Spleen (tissue), 7 donors: ENCODE data around the gene ARHGEF5.

Source experiments
- POLR2AphosphoS5 ChIP-seq, 3 donors: sonication (generic); formaldehyde crosslinking; IDR thresholded peaks; one replicate each; pipeline ENCODE4 v1.5.1; 2017; ENCODE audit warnings: antibody characterized with exemption in 3 of 3
- TF ChIP-seq, protein P1 (sequence below), 11 experiments: fragments of 200-600 bp in 7 of 11; fragments of 450-650 bp in 4 of 11; sonication (generic) in 4 of 11; IDR thresholded peaks in 8 of 11; conservative IDR thresholded peaks in 3 of 11; 1 replicate in 7 of 11; 2 replicates in 4 of 11; pipeline versions ENCODE4 v1.4.0 to v1.8.0; 2016 to 2021; ENCODE audit warnings: antibody characterized with exemption in 11 of 11, inconsistent platforms in 4 of 11, mild to moderate bottlenecking in 1 of 11
- donor health status: DM: no; HTN: no; CAD: no; lungs with moderate emphysema.
- donor health status: DM: no; HTN: no; CAD: no.
- donor health status: DM: no; HTN: no; CAD: no.

DNA sequence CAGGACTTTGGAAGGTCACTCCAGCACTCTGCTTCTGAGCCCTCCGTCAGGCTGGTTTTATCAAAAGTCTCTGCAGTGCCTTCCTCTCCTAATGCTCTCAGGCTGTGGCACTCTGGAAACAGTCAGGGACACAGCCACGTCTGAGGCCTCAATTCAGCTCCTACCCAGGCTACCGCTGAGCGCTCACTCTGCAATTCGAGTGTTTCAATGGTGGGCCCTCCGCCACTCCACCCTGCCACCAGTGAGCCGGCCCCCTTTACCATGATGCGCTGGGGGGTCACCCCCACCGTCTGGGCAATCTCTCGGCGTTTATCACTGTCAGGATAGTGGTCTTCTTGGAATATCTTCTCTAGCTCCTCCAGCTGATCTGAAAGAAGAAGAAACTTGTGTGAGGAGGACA, 44.7 kb downstream of the ARHGEF5 start:
- TF ChIP-seq, protein P1, sequence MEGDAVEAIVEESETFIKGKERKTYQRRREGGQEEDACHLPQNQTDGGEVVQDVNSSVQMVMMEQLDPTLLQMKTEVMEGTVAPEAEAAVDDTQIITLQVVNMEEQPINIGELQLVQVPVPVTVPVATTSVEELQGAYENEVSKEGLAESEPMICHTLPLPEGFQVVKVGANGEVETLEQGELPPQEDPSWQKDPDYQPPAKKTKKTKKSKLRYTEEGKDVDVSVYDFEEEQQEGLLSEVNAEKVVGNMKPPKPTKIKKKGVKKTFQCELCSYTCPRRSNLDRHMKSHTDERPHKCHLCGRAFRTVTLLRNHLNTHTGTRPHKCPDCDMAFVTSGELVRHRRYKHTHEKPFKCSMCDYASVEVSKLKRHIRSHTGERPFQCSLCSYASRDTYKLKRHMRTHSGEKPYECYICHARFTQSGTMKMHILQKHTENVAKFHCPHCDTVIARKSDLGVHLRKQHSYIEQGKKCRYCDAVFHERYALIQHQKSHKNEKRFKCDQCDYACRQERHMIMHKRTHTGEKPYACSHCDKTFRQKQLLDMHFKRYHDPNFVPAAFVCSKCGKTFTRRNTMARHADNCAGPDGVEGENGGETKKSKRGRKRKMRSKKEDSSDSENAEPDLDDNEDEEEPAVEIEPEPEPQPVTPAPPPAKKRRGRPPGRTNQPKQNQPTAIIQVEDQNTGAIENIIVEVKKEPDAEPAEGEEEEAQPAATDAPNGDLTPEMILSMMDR (IDR thresholded peaks at IDR 0.05 in 8 of 11, conservative IDR thresholded peaks at IDR 0.05 in 3 of 11), result no peak
- TF ChIP-seq POLR2AphosphoS5 (IDR thresholded peaks at IDR 0.05), result no peak
